CD8-positive, alpha-beta memory T cell (primary cell): ENCODE results near the gene IPO7. TPM values are rescaled to one million over a fixed set of nuclear protein-coding genes. Genes with fewer than 3 reads are reported as not detected.

ENCODE experiments used
- CTCF ChIA-PET: fragments of 350-600 bp; sonication (Branson Sonifier 250); formaldehyde crosslinking; loops from one replicate; lab custom pipeline; 2021; ENCODE audit warnings: antibody characterized with exemption; lab: Charles Lee
- POLR2A ChIA-PET: fragments of 350-600 bp; sonication (Branson Sonifier 250); formaldehyde crosslinking; loops from one replicate; lab custom pipeline; 2021; ENCODE audit warnings: antibody characterized with exemption; lab: Charles Lee
- DNase-seq, 5 donors: peaks; one replicate each; pipeline versions ENCODE4 v3.0.0 to v3.0.0-alpha.2; 2020 to 2022; ENCODE audit warnings: mixed read lengths in 1 of 5
- H3K27ac ChIP-seq: one replicate; pipeline ENCODE4 v1.7.0; 2013; ENCODE audit warnings: low read depth, mild to moderate bottlenecking, low read length, moderate library complexity
- H3K27me3 ChIP-seq: 2 replicates; pipeline ENCODE4 v1.7.0; 2013; ENCODE audit warnings: low read length, mild to moderate bottlenecking; ENCODE audit not compliant: insufficient read depth, poor library complexity, severe bottlenecking
- H3K36me3 ChIP-seq: 2 replicates; pipeline ENCODE4 v1.7.0; 2013; ENCODE audit warnings: mild to moderate bottlenecking, low read length, moderate library complexity; ENCODE audit not compliant: insufficient read depth
- H3K4me1 ChIP-seq: 2 replicates; pipeline ENCODE4 v1.7.0; 2013; ENCODE audit warnings: mild to moderate bottlenecking, low read length, moderate library complexity; ENCODE audit not compliant: insufficient read depth
- H3K4me3 ChIP-seq: 2 replicates; pipeline ENCODE4 v1.7.0; 2013; ENCODE audit warnings: mild to moderate bottlenecking, low read length
- H3K9me3 ChIP-seq: 2 replicates; pipeline ENCODE4 v1.7.0; 2013; ENCODE audit warnings: mild to moderate bottlenecking, low read length
- H3K27ac Mint-ChIP-seq, 8 donors: one replicate each; pipeline ENCODE4 v1.8.0; 2020 to 2021; ENCODE audit warnings: mixed read lengths in 8 of 8, mild to moderate bottlenecking in 6 of 8, inconsistent platforms in 3 of 8, moderate library complexity in 3 of 8
- H3K27me3 Mint-ChIP-seq, 2 donors: one replicate each; pipeline ENCODE4 v1.8.0; 2020 to 2021; ENCODE audit warnings: mixed read lengths in 2 of 2, mild to moderate bottlenecking in 1 of 2, moderate library complexity in 1 of 2
- H3K36me3 Mint-ChIP-seq, 3 donors: one replicate each; pipeline ENCODE4 v1.8.0; 2020 to 2021; ENCODE audit warnings: mixed read lengths in 3 of 3, inconsistent platforms in 1 of 3, mild to moderate bottlenecking in 1 of 3
- H3K4me1 Mint-ChIP-seq, 3 donors: one replicate each; pipeline ENCODE4 v1.8.0; 2020 to 2021; ENCODE audit warnings: mixed read lengths in 3 of 3, inconsistent platforms in 1 of 3, mild to moderate bottlenecking in 1 of 3
- H3K4me3 Mint-ChIP-seq, 7 donors: one replicate each; pipeline ENCODE4 v1.8.0; 2020 to 2021; ENCODE audit warnings: mixed read lengths in 7 of 7, mild to moderate bottlenecking in 6 of 7, moderate library complexity in 4 of 7, inconsistent platforms in 2 of 7
- H3K9me3 Mint-ChIP-seq, 5 donors: one replicate each; pipeline ENCODE4 v1.8.0; 2020 to 2022; ENCODE audit warnings: mixed read lengths in 5 of 5, mild to moderate bottlenecking in 3 of 5, moderate library complexity in 2 of 5, inconsistent platforms in 1 of 5
- polyA plus RNA-seq: library from polyadenylated mRNA; unstranded; fragments of 300-500 nt; fragmentation: Illumina TruSeq; gene quantifications from one replicate; pipeline ENCODE4 v1.2.3, GENCODE V29; 2021
- total RNA-seq, 2 experiments: library from RNA; stranded (reverse); gene quantifications; one replicate each; pipeline ENCODE4 v1.2.3, GENCODE V29; 2021

The IPO7 gene
- total and polyA plus RNA-seq, 3 experiments from 2014 or later: 3.6 to 169 (median 150) TPM

GRCh38 chr11:9470765-9471164 lies 86.3 kb downstream of the IPO7 start:
- H3K4me1 Mint-ChIP-seq: peaks cover 9 to 16% (median 14%) of the 10 kb centered on the region in 3 donors
- no peak overlapping the region for H3K4me3 Mint-ChIP-seq
- no peaks in the 10 kb centered on the region for H3K27me3 Mint-ChIP-seq
- Histone ChIP-seq H3K4me3 (no peak overlapping the region), H3K27ac (no peak overlapping the region), H3K27me3 (no peaks in the 10 kb centered on the region), H3K4me1 (no peaks in the 10 kb centered on the region), H3K36me3 (peaks cover 15% of the 10 kb centered on the region), H3K9me3 (no peaks in the 10 kb centered on the region)
- POLR2A ChIA-PET: no interaction called here
- H3K36me3 Mint-ChIP-seq: peaks cover 6 to 51% (median 19%) of the 10 kb centered on the region in 3 donors
- no peaks in the 10 kb centered on the region for H3K9me3 Mint-ChIP-seq
- DNase-seq: no peak
- H3K27ac Mint-ChIP-seq: peak overlapping the region in 2 of 8 donors; percentile 21 to 62
- CTCF ChIA-PET: no interaction called here

- CTCF ChIA-PET: interaction anchor here (1.8 kb wide), 1 partner anchor 34 kb away, joined by 7 read pairs; no protein-coding TSS in a partner anchor
- POLR2A ChIA-PET: no interaction called here
- no peaks in the 10 kb centered on the region for H3K27me3 ChIP-seq
- peaks cover 6 to 59% (median 19%) of the 10 kb centered on the region in 3 donors for H3K36me3 Mint-ChIP-seq
- no peaks in the 10 kb centered on the region for H3K9me3 Mint-ChIP-seq
- H3K4me3 Mint-ChIP-seq: no peak overlapping the region
- H3K27ac ChIP-seq: no peak overlapping the region
- peaks cover 19% of the 10 kb centered on the region for H3K36me3 ChIP-seq
- H3K4me3 ChIP-seq: no peak overlapping the region
- no peak for DNase-seq
- H3K27ac Mint-ChIP-seq: no peak overlapping the region
- no peaks in the 10 kb centered on the region for H3K27me3 Mint-ChIP-seq
- no peaks in the 10 kb centered on the region for H3K4me1 ChIP-seq
- no peaks in the 10 kb centered on the region for H3K9me3 ChIP-seq
- peaks cover 3 to 10% (median 7%) of the 10 kb centered on the region in 3 donors for H3K4me1 Mint-ChIP-seq
These were observed 89.0 kb downstream of the IPO7 start for GRCh38 chr11:9473408-9473807.

GRCh38 chr11:9479899-9480298 lies 95.4 kb downstream of the IPO7 start:
- Mint-ChIP-seq H3K4me1 (no peaks in the 10 kb centered on the region), H3K36me3 (peaks cover 4 to 61% (median 9%) of the 10 kb centered on the region in 3 donors), H3K27me3 (no peaks in the 10 kb centered on the region), H3K9me3 (no peaks in the 10 kb centered on the region), H3K4me3 (no peak overlapping the region), H3K27ac (peak overlapping the region in 1 of 8 donors; percentile 42)
- Histone ChIP-seq H3K9me3 (no peaks in the 10 kb centered on the region), H3K4me1 (no peaks in the 10 kb centered on the region), H3K36me3 (peaks cover 26% of the 10 kb centered on the region), H3K27me3 (no peaks in the 10 kb centered on the region), H3K27ac (no peak overlapping the region), H3K4me3 (no peak overlapping the region)
- CTCF ChIA-PET: interaction anchor here (1.2 kb wide), 1 partner anchor 27 kb away, joined by 3 read pairs; no protein-coding TSS in a partner anchor
- POLR2A ChIA-PET: no interaction called here
- no peak for DNase-seq

- Mint-ChIP-seq H3K36me3 (peaks cover 6 to 61% (median 23%) of the 10 kb centered on the region in 3 donors), H3K27ac (peak overlapping the region in 5 of 8 donors; percentile 19 to 75 (median 55)), H3K4me1 (peaks cover 0 to 9% (median 2%) of the 10 kb centered on the region in 3 donors), H3K4me3 (no peak overlapping the region), H3K9me3 (no peaks in the 10 kb centered on the region), H3K27me3 (no peaks in the 10 kb centered on the region)
- Histone ChIP-seq H3K4me1 (no peaks in the 10 kb centered on the region), H3K36me3 (peaks cover 6% of the 10 kb centered on the region), H3K27ac (no peak overlapping the region), H3K27me3 (no peaks in the 10 kb centered on the region), H3K4me3 (no peak overlapping the region), H3K9me3 (no peaks in the 10 kb centered on the region)
- ChIA-PET CTCF (interaction anchor here (0.7 to 2.9 kb wide), 3 partner anchors 9 to 18 kb away, joined by 3 to 13 read pairs (median 3); no protein-coding TSS in a partner anchor), POLR2A (no interaction called here)
- DNase-seq: no peak
These were observed 104.8 kb downstream of the IPO7 start for GRCh38 chr11:9489080-9489765.

- ChIA-PET CTCF (interaction anchor here (1.2 to 2.9 kb wide), 2 partner anchors 13 to 17 kb away, joined by 3 to 13 read pairs; no protein-coding TSS in a partner anchor), POLR2A (no interaction called here)
- Histone ChIP-seq H3K36me3 (peaks cover 16% of the 10 kb centered on the region), H3K9me3 (no peaks in the 10 kb centered on the region), H3K27ac (no peak overlapping the region), H3K4me1 (no peaks in the 10 kb centered on the region), H3K4me3 (no peak overlapping the region), H3K27me3 (no peaks in the 10 kb centered on the region)
- Mint-ChIP-seq H3K9me3 (no peaks in the 10 kb centered on the region), H3K4me3 (no peak overlapping the region), H3K36me3 (peaks cover 6 to 65% (median 24%) of the 10 kb centered on the region in 3 donors), H3K27me3 (no peaks in the 10 kb centered on the region), H3K27ac (no peak overlapping the region), H3K4me1 (peaks cover 0 to 9% (median 2%) of the 10 kb centered on the region in 3 donors)
- no peak for DNase-seq
These were observed 105.9 kb downstream of the IPO7 start for GRCh38 chr11:9490376-9490775.

GRCh38 chr11:9493492-9493891 lies 109.0 kb downstream of the IPO7 start:
- H3K4me3 Mint-ChIP-seq: no peak overlapping the region
- POLR2A ChIA-PET: interaction anchor here (0.6 kb wide), 1 partner anchor 15 kb away, joined by 4 read pairs; no protein-coding TSS in a partner anchor

GRCh38 chr11:9494316-9494715 lies 109.9 kb downstream of the IPO7 start:
- DNase-seq: no peak
- no peaks in the 10 kb centered on the region for H3K27me3 Mint-ChIP-seq
- Histone ChIP-seq H3K27me3 (no peaks in the 10 kb centered on the region), H3K4me1 (no peaks in the 10 kb centered on the region), H3K4me3 (no peak overlapping the region), H3K27ac (no peak overlapping the region), H3K9me3 (no peaks in the 10 kb centered on the region), H3K36me3 (peaks cover 37% of the 10 kb centered on the region)
- peaks cover 11 to 71% (median 36%) of the 10 kb centered on the region in 3 donors for H3K36me3 Mint-ChIP-seq
- peaks cover 0 to 8% (median 2%) of the 10 kb centered on the region in 3 donors for H3K4me1 Mint-ChIP-seq
- ChIA-PET CTCF (interaction anchor here (1.4 kb wide), 1 partner anchor 120 kb away, joined by 3 read pairs; no protein-coding TSS in a partner anchor), POLR2A (interaction anchor here (0.6 kb wide), 1 partner anchor 16 kb away, joined by 4 read pairs; no protein-coding TSS in a partner anchor)
- H3K4me3 Mint-ChIP-seq: no peak overlapping the region
- H3K27ac Mint-ChIP-seq: no peak overlapping the region
- H3K9me3 Mint-ChIP-seq: no peaks in the 10 kb centered on the region

More at GRCh38 chr11:9493492-9493891, 109.0 kb downstream of the IPO7 start:
- no peaks in the 10 kb centered on the region for H3K4me1 ChIP-seq
- DNase-seq: no peak
- Mint-ChIP-seq H3K27me3 (no peaks in the 10 kb centered on the region), H3K27ac (peak overlapping the region in 2 of 8 donors; percentile 63 to 64), H3K36me3 (peaks cover 11 to 70% (median 36%) of the 10 kb centered on the region in 3 donors), H3K4me1 (peaks cover 0 to 9% (median 2%) of the 10 kb centered on the region in 3 donors), H3K9me3 (no peaks in the 10 kb centered on the region)
- H3K27me3 ChIP-seq: no peaks in the 10 kb centered on the region
- no peak overlapping the region for H3K4me3 ChIP-seq
- no peak overlapping the region for H3K27ac ChIP-seq
- no peaks in the 10 kb centered on the region for H3K9me3 ChIP-seq
- peaks cover 31% of the 10 kb centered on the region for H3K36me3 ChIP-seq
- CTCF ChIA-PET: interaction anchor here (1.1 kb wide), 1 partner anchor 13 kb away, joined by 3 read pairs; no protein-coding TSS in a partner anchor
